H1 (cell line): Measurements from ENCODE around the gene ERFE. TPM values are rescaled to one million over a fixed set of nuclear protein-coding genes. Genes with fewer than 3 reads are reported as not detected.

Source experiments
- ASH2L ChIP-seq: fragments of 200-600, 300-600 bp; sonication (generic); IDR thresholded peaks from one replicate; pipeline ENCODE4 v1.7.1; 2017; ENCODE audit warnings: low read length
- CTCF ChIP-seq, 3 experiments: IDR thresholded peaks; 1 replicate in 2 of 3; 2 replicates in 1 of 3; pipeline versions ENCODE4 v1.5.1 to v1.6.1; 2011; ENCODE audit warnings: low read length in 3 of 3, mild to moderate bottlenecking in 3 of 3, inconsistent platforms in 2 of 3, low read depth in 1 of 3, moderate library complexity in 1 of 3; ENCODE audit not compliant: insufficient read depth in 1 of 3; ENCODE audit errors: control extremely low read depth in 1 of 3
- E2F6 ChIP-seq: IDR thresholded peaks from 2 replicates; pipeline ENCODE4 v1.6.1; 2012; ENCODE audit warnings: inconsistent platforms
- HDAC2 ChIP-seq, 2 experiments: fragments of 300-600 bp in 1 of 2; sonication (generic) in 1 of 2; IDR thresholded peaks; 2 replicates each; pipeline ENCODE4 v1.6.1; 2011 to 2012; ENCODE audit warnings: low read depth in 2 of 2, low read length in 2 of 2, mild to moderate bottlenecking in 2 of 2, moderate library complexity in 2 of 2, borderline replicate concordance in 1 of 2, inconsistent platforms in 1 of 2
- KDM4A ChIP-seq: IDR thresholded peaks from one replicate; pipeline ENCODE4 v1.7.1; 2012; ENCODE audit warnings: low read depth, mild to moderate bottlenecking, moderate library complexity, low read length, inconsistent platforms; ENCODE audit not compliant: severe bottlenecking
- MAX ChIP-seq: IDR thresholded peaks from 2 replicates; pipeline ENCODE4 v1.6.1; 2012; ENCODE audit warnings: inconsistent platforms
- SIN3A ChIP-seq, 2 experiments: IDR thresholded peaks in 1 of 2; conservative IDR thresholded peaks in 1 of 2; 2 replicates each; pipeline ENCODE4 v1.6.1; 2011 to 2012; ENCODE audit warnings: low read length in 2 of 2, improper control_type of control experiment in 1 of 2, low read depth in 1 of 2, mild to moderate bottlenecking in 1 of 2
- SIRT6 ChIP-seq: IDR thresholded peaks from one replicate; pipeline ENCODE4 v1.7.1; 2012; ENCODE audit warnings: low read length, inconsistent platforms
- SRF ChIP-seq: IDR thresholded peaks from 2 replicates; pipeline ENCODE4 v1.6.1; 2011; ENCODE audit warnings: mild to moderate bottlenecking, low read depth, low read length, moderate library complexity
- TAF1 ChIP-seq: IDR thresholded peaks from 2 replicates; pipeline ENCODE4 v1.6.1; 2011; ENCODE audit warnings: mild to moderate bottlenecking, low read depth, low read length
- TBP ChIP-seq: IDR thresholded peaks from 2 replicates; pipeline ENCODE4 v1.6.1; 2011; ENCODE audit warnings: low read depth, low read length, improper control_type of control experiment
- polyA plus RNA-seq, 7 experiments: library from polyadenylated mRNA; depleted of rRNA in 3 of 7; stranded (reverse) in 5 of 7; unstranded in 2 of 7; fragments of >200 nt in 5 of 7; fragments of 200-250 nt in 2 of 7; gene quantifications; 1 replicate in 5 of 7; 2 replicates in 1 of 7; 4 replicates in 1 of 7; pipeline versions ENCODE4 v1.2.1 to v1.2.3, GENCODE V29; 2011 to 2013; ENCODE audit warnings: missing spikeins in 2 of 7, mixed read lengths in 2 of 7
- total RNA-seq: library from RNA; stranded (reverse); fragmentation: NEBNext Ultra II Directional; extraction: Animal tissue kit (Norgen Biotek cat#: 25700); gene quantifications from 2 replicates; pipeline ENCODE4 v1.2.1, GENCODE V29; 2021

ERFE gene
- total and polyA plus RNA-seq, 2 of the 8 experiments (the other 6 are each of a cell fraction or from before 2014, with no cell fraction given): 2.5 to 3.6 TPM

- TF ChIP-seq CTCF (IDR thresholded peaks at IDR 0.05; ENCODE audit: control extremely low read depth in 1 of 3, insufficient read depth in 1 of 3, low read depth in 1 of 3, low read length in 3 of 3): peak in 1 of 3 experiments; percentile 44; a peak in 2 of 4 replicates
- no peak for TF ChIP-seq SIN3A (conservative IDR thresholded peaks at IDR 0.05 in 1 of 2, IDR thresholded peaks at IDR 0.05 in 1 of 2; ENCODE audit: low read depth in 1 of 2, low read length in 2 of 2)
- TF ChIP-seq SIRT6: no peak
- peak; percentile 74 for TF ChIP-seq KDM4A
- TF ChIP-seq TBP: 0 out of 2 replicates have a peak, but pooled peaks have one; percentile 21
- TF ChIP-seq HDAC2 (IDR thresholded peaks at IDR 0.05; ENCODE audit: borderline replicate concordance in 1 of 2, low read depth in 2 of 2, low read length in 2 of 2): no peak
- TF ChIP-seq TAF1: no peak
- no peak for TF ChIP-seq SRF
- TF ChIP-seq E2F6: peak; percentile 29; the same call in 1 of the 2 replicates
- peak; percentile 26; the same call in 1 of the 2 replicates for TF ChIP-seq MAX
- TF ChIP-seq ASH2L: peak; percentile 37
- TF ChIP-seq, all 59 proteins: peak for 10
Measured at GRCh38 chr2:238158509-238159070, at the start of gene ERFE (continued).
